Colonic mucosa (tissue), 4 donors: Measurements from ENCODE around the gene KCNJ13. TPM values are rescaled to one million over a fixed set of nuclear protein-coding genes. Genes with fewer than 3 reads are reported as not detected.

Experiments used
- DNase-seq: peaks from one replicate; pipeline ENCODE4 v3.0.0-alpha.2; 2020
- H3K27ac ChIP-seq: fragments of 200-600 bp; one replicate; pipeline ENCODE4 v1.8.0; 2021
- H3K27me3 ChIP-seq: fragments of 200-600 bp; one replicate; pipeline ENCODE4 v1.8.0; 2021
- H3K36me3 ChIP-seq: fragments of 200-600 bp; one replicate; pipeline ENCODE4 v1.8.0; 2021
- H3K4me1 ChIP-seq: fragments of 200-600 bp; one replicate; pipeline ENCODE4 v1.8.0; 2021; ENCODE audit warnings: mild to moderate bottlenecking
- H3K4me3 ChIP-seq: fragments of 200-600 bp; one replicate; pipeline ENCODE4 v1.8.0; 2021
- H3K9ac ChIP-seq, 2 donors: one replicate each; pipeline ENCODE4 v1.7.0; 2013; ENCODE audit warnings: control low read depth in 2 of 2, low read depth in 2 of 2, low read length in 2 of 2
- H3K9me3 ChIP-seq: fragments of 200-600 bp; one replicate; pipeline ENCODE4 v1.8.0; 2021
- intact Hi-C: fragments of 100-400 bp; cut with DNase I; formaldehyde crosslinking; loops from one replicate; pipeline ENCODE4 v1.14.1; 2022
- total RNA-seq, 2 donors: library from RNA; stranded (reverse); fragmentation: NEBNext Ultra II Directional in 1 of 2; extraction: Animal tissue kit (Norgen Biotek cat#: 25700) in 1 of 2; gene quantifications; one replicate each; pipeline ENCODE4 v1.2.1, GENCODE V29; 2021
- TF ChIP-seq, protein P1 (sequence below): fragments of 200-600 bp; IDR thresholded peaks from one replicate; pipeline ENCODE4 v1.8.0; 2022; ENCODE audit warnings: antibody characterized with exemption, mild to moderate bottlenecking
- donor health status: healthy.
- donor health status: DM: no; HTN: no; CAD: no.
- donor health status: DM: no; HTN: no; CAD: no.

The KCNJ13 gene
- total RNA-seq, 2 donors from 2014 or later: 0.32 TPM; not detected in 1

DNA sequence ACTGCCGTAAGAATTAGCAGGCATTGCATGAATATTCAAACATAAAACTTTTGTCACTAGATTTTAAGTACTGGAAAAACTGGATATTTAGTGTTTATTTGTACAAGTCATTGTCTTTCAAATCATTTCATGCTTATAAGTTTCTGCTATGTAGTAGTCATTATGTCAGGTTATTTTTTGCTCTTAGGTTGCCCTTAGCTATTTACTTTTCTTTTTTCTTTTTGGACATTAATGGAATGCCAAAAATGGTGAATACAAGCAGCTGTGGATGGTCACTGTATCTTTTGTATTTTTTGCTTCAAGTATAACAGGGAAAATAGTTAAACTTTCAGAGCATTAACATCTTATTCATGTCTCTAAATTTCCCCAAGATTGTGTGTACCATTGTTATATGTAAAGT lies 18.6 kb upstream of the KCNJ13 start:
- no peak for DNase-seq
- H3K4me1 ChIP-seq: peaks cover 5% of the 10 kb centered on the region
- no peak overlapping the region for H3K4me3 ChIP-seq
- H3K9me3 ChIP-seq: no peaks in the 10 kb centered on the region
- intact Hi-C loops: no loop called here
- H3K27me3 ChIP-seq: no peaks in the 10 kb centered on the region
- TF ChIP-seq, protein P1, sequence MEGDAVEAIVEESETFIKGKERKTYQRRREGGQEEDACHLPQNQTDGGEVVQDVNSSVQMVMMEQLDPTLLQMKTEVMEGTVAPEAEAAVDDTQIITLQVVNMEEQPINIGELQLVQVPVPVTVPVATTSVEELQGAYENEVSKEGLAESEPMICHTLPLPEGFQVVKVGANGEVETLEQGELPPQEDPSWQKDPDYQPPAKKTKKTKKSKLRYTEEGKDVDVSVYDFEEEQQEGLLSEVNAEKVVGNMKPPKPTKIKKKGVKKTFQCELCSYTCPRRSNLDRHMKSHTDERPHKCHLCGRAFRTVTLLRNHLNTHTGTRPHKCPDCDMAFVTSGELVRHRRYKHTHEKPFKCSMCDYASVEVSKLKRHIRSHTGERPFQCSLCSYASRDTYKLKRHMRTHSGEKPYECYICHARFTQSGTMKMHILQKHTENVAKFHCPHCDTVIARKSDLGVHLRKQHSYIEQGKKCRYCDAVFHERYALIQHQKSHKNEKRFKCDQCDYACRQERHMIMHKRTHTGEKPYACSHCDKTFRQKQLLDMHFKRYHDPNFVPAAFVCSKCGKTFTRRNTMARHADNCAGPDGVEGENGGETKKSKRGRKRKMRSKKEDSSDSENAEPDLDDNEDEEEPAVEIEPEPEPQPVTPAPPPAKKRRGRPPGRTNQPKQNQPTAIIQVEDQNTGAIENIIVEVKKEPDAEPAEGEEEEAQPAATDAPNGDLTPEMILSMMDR: no peak
- H3K36me3 ChIP-seq: peaks cover 9% of the 10 kb centered on the region
- no peak overlapping the region for H3K9ac ChIP-seq
- H3K27ac ChIP-seq: no peak overlapping the region

DNA sequence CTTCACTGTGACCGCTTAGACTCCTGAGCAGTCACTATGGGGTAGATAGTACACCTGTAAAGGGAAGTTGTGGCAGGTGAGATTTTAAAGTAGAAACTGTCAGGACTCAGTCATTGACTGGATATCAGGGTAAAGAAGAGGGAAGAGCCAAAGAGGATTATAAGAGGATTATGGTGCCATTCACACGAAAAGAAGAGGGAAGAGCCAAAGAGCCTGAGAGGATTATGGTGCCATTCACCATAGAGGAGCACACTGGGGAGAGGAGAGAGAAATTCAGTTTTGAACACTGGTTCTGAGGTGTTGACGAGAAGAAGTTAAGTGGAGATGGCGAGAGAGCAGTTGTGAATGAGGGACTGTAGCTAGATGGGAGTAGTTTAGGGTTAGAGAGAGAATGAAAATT lies 16.9 kb upstream of the KCNJ13 start:
- no peaks in the 10 kb centered on the region for H3K4me1 ChIP-seq
- TF ChIP-seq, protein P1: no peak
- no peaks in the 10 kb centered on the region for H3K27me3 ChIP-seq
- H3K36me3 ChIP-seq: peaks cover 9% of the 10 kb centered on the region
- intact Hi-C loops: no loop called here
- H3K4me3 ChIP-seq: no peak overlapping the region
- no peak overlapping the region for H3K9ac ChIP-seq
- no peak overlapping the region for H3K27ac ChIP-seq
- no peak for DNase-seq
- no peaks in the 10 kb centered on the region for H3K9me3 ChIP-seq

- H3K9ac ChIP-seq: no peak overlapping the region
- intact Hi-C loops: no loop called here
- no peaks in the 10 kb centered on the region for H3K4me1 ChIP-seq
- no peak overlapping the region for H3K27ac ChIP-seq
- no peaks in the 10 kb centered on the region for H3K9me3 ChIP-seq
- H3K36me3 ChIP-seq: peaks cover 9% of the 10 kb centered on the region
- no peak for DNase-seq
- no peaks in the 10 kb centered on the region for H3K27me3 ChIP-seq
- no peak overlapping the region for H3K4me3 ChIP-seq
- TF ChIP-seq, protein P1: no peak
Measured at GRCh38 chr2:232791518-232791917, 15.2 kb upstream of the KCNJ13 start.

DNA sequence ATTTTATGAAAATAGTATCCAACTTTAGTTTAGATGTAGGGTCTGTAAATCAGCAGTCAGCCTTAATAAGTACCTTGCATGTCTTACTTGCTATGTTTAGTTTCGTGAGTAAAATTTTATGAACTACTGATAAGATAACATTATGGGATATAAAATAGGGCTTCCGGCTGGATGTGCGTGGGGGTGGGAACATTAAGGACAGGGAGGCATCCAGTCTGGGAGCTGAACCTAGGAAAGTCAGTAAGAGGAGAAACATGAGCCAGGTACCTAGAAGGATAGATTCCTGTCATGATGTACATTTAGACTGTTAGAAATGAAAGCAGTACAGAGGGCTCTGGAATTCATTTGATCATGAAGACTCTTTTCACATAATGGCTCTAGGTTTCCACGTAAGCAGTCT lies 12.7 kb upstream of the KCNJ13 start:
- no peaks in the 10 kb centered on the region for H3K9me3 ChIP-seq
- DNase-seq: peak; percentile 25
- no peak overlapping the region for H3K9ac ChIP-seq
- peaks cover 9% of the 10 kb centered on the region for H3K36me3 ChIP-seq
- intact Hi-C loops: no loop called here
- H3K4me3 ChIP-seq: no peak overlapping the region
- no peaks in the 10 kb centered on the region for H3K4me1 ChIP-seq
- H3K27ac ChIP-seq: no peak overlapping the region
- TF ChIP-seq, protein P1: no peak
- H3K27me3 ChIP-seq: no peaks in the 10 kb centered on the region

DNA sequence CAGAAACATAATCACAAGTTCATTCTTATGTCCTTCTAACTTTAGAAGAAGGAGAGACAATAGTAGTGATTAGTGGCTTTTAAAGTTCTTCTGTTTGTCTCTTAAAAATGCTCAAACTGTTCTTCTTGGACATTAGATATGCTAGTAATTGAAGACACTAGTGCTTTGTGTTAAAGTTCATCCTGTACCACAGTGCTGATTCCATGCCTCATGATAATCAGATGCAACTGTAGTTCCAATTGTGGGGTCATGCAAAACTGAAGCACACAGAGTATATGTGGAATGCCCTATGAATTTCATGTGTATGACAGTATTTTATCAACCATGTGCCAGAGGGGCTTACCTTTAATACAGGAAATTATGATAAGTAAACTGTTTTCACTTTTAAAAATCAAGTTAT lies 11.4 kb upstream of the KCNJ13 start:
- intact Hi-C loops: no loop called here
- Histone ChIP-seq H3K4me1 (no peaks in the 10 kb centered on the region), H3K27me3 (no peaks in the 10 kb centered on the region), H3K4me3 (no peak overlapping the region), H3K9me3 (no peaks in the 10 kb centered on the region), H3K9ac (no peak overlapping the region), H3K36me3 (peaks cover 9% of the 10 kb centered on the region), H3K27ac (no peak overlapping the region)
- no peak for DNase-seq
- TF ChIP-seq, protein P1: no peak

GRCh38 chr2:232783278-232783677 lies 6.9 kb upstream of the KCNJ13 start:
- intact Hi-C loops: no loop called here
- H3K9me3 ChIP-seq: no peaks in the 10 kb centered on the region
- H3K27ac ChIP-seq: no peak overlapping the region
- H3K27me3 ChIP-seq: no peaks in the 10 kb centered on the region
- no peaks in the 10 kb centered on the region for H3K36me3 ChIP-seq
- H3K4me3 ChIP-seq: no peak overlapping the region
- H3K4me1 ChIP-seq: no peaks in the 10 kb centered on the region
- no peak for DNase-seq
- TF ChIP-seq, protein P1: no peak
- no peak overlapping the region for H3K9ac ChIP-seq
